ENCODE measurements around the gene ABCF2.

The ABCF2 gene

GRCh38 chr7:151173386-151174245 lies 53.4 kb downstream of the ABCF2 start:
- no peak for DNase-seq (ENCODE audit: low spot score)

DNA sequence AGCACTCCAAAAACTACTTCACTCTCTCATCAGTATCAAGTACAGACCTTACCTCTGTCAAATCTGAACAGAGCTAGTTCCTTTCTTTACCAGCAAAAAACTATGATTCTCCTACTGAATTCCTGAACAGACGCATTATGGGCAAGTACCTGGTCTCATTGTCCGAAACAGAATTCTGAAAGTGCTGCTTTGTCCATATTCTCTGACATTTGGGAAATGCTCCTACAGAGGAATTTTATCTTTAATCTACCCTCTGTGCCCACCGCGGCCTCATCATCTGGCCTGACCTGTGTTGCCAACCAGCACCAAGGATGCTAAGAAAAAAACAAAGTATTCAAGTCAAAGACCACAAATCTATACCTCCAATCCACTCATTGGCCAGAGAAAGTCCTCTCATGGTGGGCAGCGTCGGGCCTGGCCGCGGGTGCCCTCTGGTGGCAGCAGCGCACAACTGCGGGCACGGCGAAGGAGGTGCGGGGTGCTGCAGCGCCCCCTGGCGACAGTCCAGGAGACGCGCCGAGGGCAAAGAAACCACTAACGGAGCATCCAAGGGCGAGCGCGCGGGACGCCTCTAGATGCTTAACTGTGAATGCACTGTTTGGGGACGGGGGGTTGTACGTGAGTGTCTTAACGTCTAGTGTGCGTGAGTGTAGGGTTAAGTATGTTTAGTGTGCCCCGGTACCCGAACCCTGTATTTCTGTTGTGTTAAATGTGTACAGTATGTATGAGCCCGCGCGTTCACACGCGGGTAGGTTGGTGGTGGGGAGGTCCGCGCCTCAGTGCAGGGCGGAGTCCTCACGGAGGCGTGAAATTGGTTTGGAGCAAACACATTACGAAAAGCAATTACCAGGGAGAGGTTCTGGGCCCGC lies 54.5 kb downstream of the ABCF2 start:
- peak; percentile 77 for DNase-seq (ENCODE audit: low spot score)

DNA sequence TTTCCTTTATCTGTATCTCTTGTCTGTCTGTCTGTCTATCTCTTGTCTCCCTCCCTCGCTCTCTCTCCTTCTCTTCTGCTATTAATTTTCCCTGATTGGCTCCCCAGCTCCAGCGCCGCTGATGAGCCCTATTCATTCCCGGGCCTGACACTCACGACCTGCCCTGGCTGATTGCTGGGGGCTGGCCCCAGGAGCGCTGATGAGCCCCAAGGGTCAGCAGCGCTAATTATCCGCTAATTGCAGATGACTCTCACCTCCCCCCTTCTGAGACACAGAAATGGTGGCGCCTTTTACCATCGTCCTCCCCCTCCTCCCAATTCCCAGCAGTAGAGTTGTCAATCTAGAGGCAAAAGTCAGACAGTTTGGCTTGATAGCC lies 58.2 kb downstream of the ABCF2 start:
- no peak for DNase-seq (ENCODE audit: low spot score)

DNA sequence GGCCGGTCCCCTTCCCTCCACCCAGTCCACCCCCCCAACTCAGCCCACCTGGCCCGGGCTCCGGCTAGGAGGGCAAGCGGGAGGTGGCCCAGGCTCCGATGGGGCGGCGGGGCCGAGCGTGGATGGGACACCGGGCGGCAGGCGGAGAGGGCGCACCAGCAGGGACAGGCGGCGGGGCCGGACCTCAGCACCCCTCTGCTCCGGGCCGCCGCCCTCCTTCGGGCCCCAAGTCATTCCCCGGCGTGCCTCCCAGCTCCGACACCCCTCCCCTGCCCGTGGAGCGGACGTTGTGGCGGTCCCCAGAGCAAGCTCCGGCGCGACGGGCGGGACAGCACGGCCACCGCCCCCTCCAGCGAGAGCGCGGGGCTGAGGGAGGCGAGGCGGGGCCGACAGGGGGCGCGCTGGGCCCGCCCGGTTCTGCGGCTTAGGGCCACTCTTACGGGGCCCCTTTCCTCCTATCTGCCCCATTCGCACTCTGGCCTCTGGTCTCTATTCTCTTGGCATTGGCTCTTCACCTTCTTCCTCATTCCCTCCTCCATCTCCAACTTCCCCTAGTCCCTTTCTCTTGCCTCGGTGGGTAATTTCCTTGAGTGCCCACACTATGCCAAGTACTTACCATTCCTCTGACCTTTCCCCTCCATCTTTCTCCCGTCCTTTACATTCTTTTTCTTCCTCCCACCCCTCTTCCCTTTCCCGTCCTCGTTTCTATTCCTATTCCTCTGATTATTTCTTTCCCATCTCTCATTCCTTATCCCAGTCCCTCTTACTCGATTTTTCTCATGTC lies 58.8 kb downstream of the ABCF2 start:
- no peak for DNase-seq (ENCODE audit: low spot score)

- no peak for DNase-seq (ENCODE audit: low spot score)
Observed at GRCh38 chr7:151167197-151167961, 59.6 kb downstream of the ABCF2 start, which contains the start of gene GBX1. TSS of gene GBX1 (minus strand) at chr7:151167694. CDS start at chr7:151167548, 146 bp downstream.

DNA sequence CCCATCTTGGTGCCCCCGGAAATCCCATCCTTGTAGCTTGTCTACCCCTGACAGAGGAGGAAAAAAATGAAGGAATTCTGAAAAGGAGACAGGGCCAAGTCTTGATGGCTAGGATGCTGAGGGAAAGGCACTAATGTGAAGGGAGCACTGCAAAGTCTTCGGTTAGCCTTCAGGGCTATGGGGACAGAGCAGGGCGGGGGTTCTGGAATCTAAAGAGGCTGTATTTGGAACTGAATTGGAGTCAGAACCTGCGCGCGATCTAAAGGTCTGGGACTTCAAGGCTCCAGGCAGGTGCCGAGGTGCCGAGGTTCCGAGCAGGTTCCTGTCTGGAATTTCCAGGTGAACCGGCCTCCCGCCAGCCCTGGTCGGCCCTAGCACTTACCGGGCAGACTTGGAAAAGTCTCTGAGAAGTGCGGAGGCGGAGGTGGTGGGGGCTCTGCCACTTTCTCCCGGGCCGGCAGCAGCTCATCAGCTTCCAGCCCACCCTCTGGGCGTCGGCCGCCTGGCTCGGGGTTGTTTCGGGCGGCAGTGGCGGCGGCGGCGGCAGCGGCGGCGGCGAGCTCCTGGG lies 60.3 kb downstream of the ABCF2 start:
- DNase-seq (ENCODE audit: low spot score): no peak

Measured in cerebellar cortex (tissue), 1 donor.